Mesothelial cell of epicardium (in vitro differentiated cells): ENCODE data around the gene NCKAP5. TPM values are rescaled to one million over a fixed set of nuclear protein-coding genes. Genes with fewer than 3 reads are reported as not detected.

Source experiments
- DNase-seq, 2 experiments: peaks; one replicate each; pipeline ENCODE4 v3.0.0; 2021; ENCODE audit warnings: low spot score in 2 of 2; ENCODE audit not compliant: unreplicated experiment in 2 of 2
- H3K27ac Mint-ChIP-seq: 2 replicates; pipeline ENCODE4 v1.8.0; 2021; ENCODE audit warnings: mixed read lengths
- H3K27me3 Mint-ChIP-seq: 2 replicates; pipeline ENCODE4 v1.8.0; 2021; ENCODE audit warnings: low read depth, mixed read lengths
- H3K36me3 Mint-ChIP-seq: 2 replicates; pipeline ENCODE4 v1.8.0; 2021; ENCODE audit warnings: mixed read lengths
- H3K4me1 Mint-ChIP-seq: 2 replicates; pipeline ENCODE4 v1.8.0; 2021; ENCODE audit warnings: mixed read lengths
- H3K4me3 Mint-ChIP-seq: 2 replicates; pipeline ENCODE4 v1.8.0; 2021; ENCODE audit warnings: mild to moderate bottlenecking, moderate library complexity, mixed read lengths
- H3K9me3 Mint-ChIP-seq: 2 replicates; pipeline ENCODE4 v1.8.0; 2021; ENCODE audit warnings: mixed read lengths
- total RNA-seq: library from RNA; stranded (reverse); gene quantifications from 3 replicates; pipeline ENCODE4 v1.2.1, GENCODE V29; 2021
- TF ChIP-seq, protein P1 (sequence below): fragments of 200-600 bp; sonication (generic); IDR thresholded peaks from one replicate; pipeline ENCODE4 v1.5.0; 2021; ENCODE audit warnings: antibody characterized with exemption; ENCODE audit not compliant: unreplicated experiment

Gene NCKAP5
- total RNA-seq, 1 donor from 2014 or later: 2.1 TPM

DNA sequence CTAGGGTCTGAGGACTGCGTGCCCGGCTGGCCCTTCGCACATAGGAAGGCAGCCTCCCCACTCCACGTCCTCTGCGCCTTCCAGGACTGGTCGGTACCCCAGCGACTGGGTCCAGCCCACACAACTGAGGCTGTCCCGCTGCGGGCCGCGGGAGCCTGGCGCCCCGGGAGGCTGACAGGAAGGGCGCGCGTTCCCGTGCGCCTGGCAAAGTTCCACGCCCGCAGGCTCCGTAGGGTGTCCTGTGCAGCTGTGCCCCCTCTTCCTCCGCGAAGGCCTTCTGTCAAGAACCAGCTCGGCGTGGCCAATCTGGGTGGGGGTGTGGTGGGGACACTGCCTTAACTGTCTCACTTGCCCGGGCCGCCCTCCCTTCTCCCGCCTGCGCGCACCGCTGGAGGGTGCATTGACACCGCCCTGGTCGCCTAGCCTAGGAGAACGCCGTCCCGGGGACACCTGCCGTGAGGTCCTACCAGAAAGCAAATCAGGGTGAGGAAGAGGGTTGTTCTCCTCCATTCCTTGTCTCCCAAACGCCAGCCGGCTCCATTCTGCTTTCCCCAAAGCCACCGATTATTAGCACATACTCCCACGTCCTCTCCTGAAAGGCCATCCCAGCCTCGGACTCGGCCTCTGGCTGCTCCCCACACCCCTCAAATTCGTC, 897.6 kb downstream of the NCKAP5 start:
- H3K4me1 Mint-ChIP-seq: peaks cover 29% of the 10 kb centered on the region
- peak in 1 of 2 experiments; percentile 53 for DNase-seq
- peak overlapping the region; percentile 70 for H3K4me3 Mint-ChIP-seq
- H3K36me3 Mint-ChIP-seq: no peaks in the 10 kb centered on the region
- no peak overlapping the region for H3K27ac Mint-ChIP-seq
- TF ChIP-seq, protein P1, sequence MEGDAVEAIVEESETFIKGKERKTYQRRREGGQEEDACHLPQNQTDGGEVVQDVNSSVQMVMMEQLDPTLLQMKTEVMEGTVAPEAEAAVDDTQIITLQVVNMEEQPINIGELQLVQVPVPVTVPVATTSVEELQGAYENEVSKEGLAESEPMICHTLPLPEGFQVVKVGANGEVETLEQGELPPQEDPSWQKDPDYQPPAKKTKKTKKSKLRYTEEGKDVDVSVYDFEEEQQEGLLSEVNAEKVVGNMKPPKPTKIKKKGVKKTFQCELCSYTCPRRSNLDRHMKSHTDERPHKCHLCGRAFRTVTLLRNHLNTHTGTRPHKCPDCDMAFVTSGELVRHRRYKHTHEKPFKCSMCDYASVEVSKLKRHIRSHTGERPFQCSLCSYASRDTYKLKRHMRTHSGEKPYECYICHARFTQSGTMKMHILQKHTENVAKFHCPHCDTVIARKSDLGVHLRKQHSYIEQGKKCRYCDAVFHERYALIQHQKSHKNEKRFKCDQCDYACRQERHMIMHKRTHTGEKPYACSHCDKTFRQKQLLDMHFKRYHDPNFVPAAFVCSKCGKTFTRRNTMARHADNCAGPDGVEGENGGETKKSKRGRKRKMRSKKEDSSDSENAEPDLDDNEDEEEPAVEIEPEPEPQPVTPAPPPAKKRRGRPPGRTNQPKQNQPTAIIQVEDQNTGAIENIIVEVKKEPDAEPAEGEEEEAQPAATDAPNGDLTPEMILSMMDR: no peak
- peaks cover 88% of the 10 kb centered on the region for H3K27me3 Mint-ChIP-seq
- H3K9me3 Mint-ChIP-seq: no peaks in the 10 kb centered on the region

DNA sequence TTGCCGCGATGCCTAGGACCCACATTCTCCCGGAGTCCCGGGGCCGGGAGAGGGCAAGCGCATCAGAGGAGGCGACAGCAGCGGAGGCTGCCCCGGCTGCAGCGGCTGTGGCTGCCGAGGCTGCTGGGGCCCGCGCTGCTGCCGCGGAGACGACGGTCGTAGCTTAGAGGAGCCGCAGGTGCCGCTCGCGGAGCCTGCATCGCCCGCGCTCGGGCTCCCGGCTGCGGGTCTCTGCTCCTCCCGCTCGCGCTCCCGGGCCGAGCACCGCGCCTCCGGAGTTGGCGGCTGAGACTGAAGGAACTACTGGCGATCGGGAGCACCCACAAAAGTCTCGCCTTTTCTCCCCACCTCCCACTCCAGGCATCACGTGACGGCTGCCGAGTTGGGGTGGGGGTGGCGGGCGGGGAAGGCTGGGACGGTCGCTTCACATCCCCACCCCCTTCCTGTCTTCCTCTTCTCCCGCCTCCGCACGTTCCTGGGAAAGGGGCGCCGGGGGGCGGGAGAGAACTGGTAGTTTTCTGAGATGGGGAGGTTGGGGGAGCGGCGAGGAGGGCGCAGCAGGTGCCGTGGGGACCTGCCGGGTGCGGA, 898.3 kb downstream of the NCKAP5 start, which contains the start of gene LYPD1:
TSS of gene LYPD1 (minus strand) at position 298 of the 588 bp plus-strand sequence. CDS start at position 25, 273 bp downstream.
- Mint-ChIP-seq H3K27me3 (peaks cover 91% of the 10 kb centered on the region), H3K27ac (no peak within 1 kb of the TSS), H3K9me3 (no peaks in the 10 kb centered on the region), H3K4me1 (peaks cover 29% of the 10 kb centered on the region), H3K4me3 (peak within 1 kb of the TSS; percentile 70), H3K36me3 (peaks cover 1% of the 10 kb centered on the region)
- TF ChIP-seq, protein P1: no peak
- DNase-seq: peak in 1 of 2 experiments; percentile 58

DNA sequence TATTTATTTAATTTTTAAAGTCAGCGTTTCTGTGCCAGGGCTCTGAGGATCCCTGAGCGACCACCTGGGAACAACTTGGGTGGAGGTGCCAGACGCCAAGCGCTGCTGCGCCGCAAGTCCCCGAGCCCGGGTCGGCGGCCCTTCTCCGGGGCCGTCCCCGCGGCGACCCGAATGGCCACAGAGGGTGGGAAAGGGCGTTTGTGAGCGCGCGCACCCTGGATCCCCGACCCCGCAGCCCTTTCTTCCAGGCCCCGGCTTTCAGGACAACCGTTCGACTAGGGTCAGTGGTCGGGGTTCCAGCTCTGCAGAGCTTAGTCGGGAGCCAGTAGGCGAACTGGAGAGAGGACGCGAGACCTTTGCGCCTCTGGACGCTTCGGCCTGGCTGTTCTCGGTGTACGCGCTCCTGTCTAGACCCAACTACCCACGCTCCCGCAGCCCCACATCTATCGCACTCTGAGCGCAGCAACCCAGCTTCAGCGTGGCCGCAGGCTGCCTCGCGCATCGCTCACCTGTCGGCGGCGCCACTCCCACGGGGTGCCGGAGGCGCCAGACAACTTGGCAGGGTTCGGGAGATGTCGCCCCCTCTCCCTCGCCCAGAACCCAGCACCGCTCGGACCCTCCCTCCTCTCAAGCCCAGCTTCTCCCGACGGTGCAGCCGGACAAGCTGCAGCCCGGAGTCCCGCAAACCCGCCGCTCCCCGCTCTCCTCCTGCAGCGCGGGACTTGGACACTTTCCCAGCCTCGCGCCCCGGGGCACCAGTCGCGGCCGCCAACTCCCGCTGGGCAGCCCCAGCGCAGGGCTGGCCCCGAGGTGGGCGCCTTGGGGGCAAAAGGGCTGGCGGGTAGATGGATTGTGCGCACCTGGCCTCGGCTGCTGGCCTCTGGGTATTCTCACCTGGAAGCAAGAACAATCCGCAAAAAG, 899.0 kb downstream of the NCKAP5 start:
- H3K27me3 Mint-ChIP-seq: peaks cover 83% of the 10 kb centered on the region
- no peaks in the 10 kb centered on the region for H3K9me3 Mint-ChIP-seq
- H3K36me3 Mint-ChIP-seq: peaks cover 1% of the 10 kb centered on the region
- no peak overlapping the region for H3K27ac Mint-ChIP-seq
- peaks cover 29% of the 10 kb centered on the region for H3K4me1 Mint-ChIP-seq
- H3K4me3 Mint-ChIP-seq: peak overlapping the region; percentile 70
- peak in 1 of 2 experiments; percentile 45 for DNase-seq
- TF ChIP-seq, protein P1: no peak

DNA sequence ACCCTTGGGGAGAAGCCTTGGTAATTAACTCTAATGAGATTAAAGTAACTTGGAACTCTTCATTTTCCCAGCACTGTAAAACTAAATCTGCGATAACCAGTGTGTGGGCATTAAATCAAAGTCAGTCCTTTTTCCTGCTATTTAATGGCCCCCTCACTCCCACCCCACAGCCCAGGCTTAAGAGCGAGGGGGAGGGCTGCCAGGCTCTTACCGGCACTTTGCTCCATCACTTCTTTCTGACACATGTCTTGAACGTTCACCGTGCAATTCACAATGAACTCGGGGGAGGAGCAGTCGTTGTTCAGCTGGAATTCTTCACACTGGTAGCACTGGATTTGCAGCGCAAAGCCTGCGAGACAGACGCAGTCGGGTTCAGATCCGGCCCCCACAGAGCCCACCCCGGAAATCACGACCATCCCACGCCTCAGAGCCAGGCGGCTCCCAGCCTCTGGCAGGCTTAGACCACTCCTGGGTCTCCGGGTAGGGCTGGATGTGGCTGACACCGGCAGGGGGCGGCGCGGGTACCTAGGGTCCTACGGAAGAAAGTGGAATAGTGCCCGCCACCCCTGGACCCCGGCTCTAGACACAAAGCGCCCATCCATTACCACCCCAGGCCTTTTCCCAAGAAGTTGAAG, 900.0 kb downstream of the NCKAP5 start:
- Mint-ChIP-seq H3K9me3 (no peaks in the 10 kb centered on the region), H3K36me3 (peaks cover 1% of the 10 kb centered on the region), H3K4me3 (peak overlapping the region; percentile 70), H3K27ac (no peak overlapping the region), H3K4me1 (peaks cover 29% of the 10 kb centered on the region), H3K27me3 (peaks cover 79% of the 10 kb centered on the region)
- TF ChIP-seq, protein P1: no peak
- DNase-seq: peak in 1 of 2 experiments; percentile 54

DNA sequence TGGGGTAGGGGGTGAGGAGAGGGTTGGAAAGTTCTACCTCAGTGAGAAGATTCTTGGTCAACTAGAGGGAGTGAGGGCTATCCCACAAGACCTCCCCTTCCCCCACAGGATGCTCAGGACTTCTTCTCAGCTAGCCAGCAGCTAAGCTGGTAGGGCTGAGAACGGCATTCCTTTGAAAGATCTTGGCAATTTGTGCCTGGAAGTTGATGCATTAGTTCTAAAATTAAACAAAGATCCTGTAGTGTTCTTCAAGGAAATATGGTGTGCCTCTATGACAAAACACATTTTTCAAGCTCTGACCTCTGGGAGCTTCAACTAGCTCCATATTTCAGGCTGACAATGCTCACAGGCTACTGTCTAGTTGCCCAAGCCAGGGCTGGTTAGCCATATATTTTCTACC, 900.6 kb downstream of the NCKAP5 start:
- H3K36me3 Mint-ChIP-seq: peaks cover 1% of the 10 kb centered on the region
- no peak overlapping the region for H3K27ac Mint-ChIP-seq
- no peak overlapping the region for H3K4me3 Mint-ChIP-seq
- peaks cover 74% of the 10 kb centered on the region for H3K27me3 Mint-ChIP-seq
- H3K4me1 Mint-ChIP-seq: peaks cover 32% of the 10 kb centered on the region
- DNase-seq: no peak
- H3K9me3 Mint-ChIP-seq: no peaks in the 10 kb centered on the region
- TF ChIP-seq, protein P1: no peak
